Measurements from ENCODE around the gene CYP26B1. TPM values are rescaled to one million over a fixed set of nuclear protein-coding genes. Genes with fewer than 3 reads are reported as not detected.
A peak's percentile ranks its signal among the peaks of the same experiment; 100 is the strongest.

Gene CYP26B1
- total RNA-seq, 6 experiments from 2014 or later = 0.81 to 4.0 (median 1.8) TPM

DNA sequence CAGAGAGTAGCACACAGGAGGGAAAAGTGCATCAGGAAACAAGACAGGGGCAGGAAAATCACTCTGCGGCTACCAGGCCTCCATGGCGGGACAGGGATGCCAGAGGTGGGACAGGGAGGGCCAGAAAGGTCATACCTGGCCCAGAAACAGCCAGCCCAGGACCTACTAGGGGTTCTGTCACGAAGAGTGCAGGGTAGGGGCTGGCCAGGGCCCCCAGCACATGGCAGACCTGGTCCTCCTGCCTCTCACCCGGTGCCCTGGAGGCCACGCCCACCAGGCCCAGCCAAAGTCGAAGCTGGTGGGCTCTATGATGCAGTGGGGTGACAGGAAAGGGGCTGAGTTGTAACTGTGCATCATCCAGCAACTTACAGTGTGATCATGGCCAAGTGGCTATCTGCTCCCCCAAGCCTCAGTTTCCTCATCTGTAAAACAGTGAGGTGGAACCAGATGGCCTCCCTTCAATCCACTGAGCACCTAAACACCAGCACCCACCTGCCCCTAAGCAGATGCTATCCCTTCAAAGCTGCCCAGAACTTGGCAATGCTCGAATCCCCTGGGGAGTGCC, 10.6 kb downstream of the CYP26B1 start:
- Histone ChIP-seq H3K27ac (no peak overlapping the region), H3K4me3 (no peak overlapping the region), H3K9me3 (no peaks in the 10 kb centered on the region), H3K4me1 (peaks cover 0 to 13% (median 4%) of the 10 kb centered on the region in 4 donors), H3K27me3 (no peaks in the 10 kb centered on the region), H3K36me3 (no peaks in the 10 kb centered on the region)
- no peak for ATAC-seq
- TF ChIP-seq CTCF (IDR thresholded peaks at IDR 0.05) (no peak), POLR2A (IDR thresholded peaks at IDR 0.05) (no peak)
- peak in 1 of 3 donors; percentile 24 for DNase-seq
- intact Hi-C loops (cut with DNase I) = no loop called here
- WGBS (ENCODE audit: insufficient coverage, low coverage, low lambda C conversion rate, missing lambda C conversion rate) = no CpG with 5 or more reads among the region's 7 CpGs

DNA sequence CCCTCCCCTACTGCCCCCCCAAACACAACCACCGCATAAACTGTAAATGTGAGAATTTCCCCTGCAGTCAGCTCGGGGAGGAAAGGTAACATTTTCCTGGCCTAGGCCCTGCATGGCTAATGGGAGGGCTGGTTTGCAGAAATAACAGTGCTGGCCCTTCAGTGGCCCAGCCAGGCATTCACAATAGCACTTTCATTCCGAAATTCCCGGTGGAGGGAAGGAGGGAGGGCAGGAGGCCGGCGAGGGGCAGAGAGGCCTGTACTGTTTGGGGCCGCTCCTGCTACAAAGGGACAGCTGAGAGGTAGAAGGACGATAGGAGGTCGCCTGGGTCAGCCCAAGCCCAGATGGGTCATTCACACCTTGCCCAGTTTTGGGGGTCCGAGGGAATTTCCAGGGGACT, 11.3 kb downstream of the CYP26B1 start:
- Histone ChIP-seq H3K36me3 (no peaks in the 10 kb centered on the region), H3K27ac (no peak overlapping the region), H3K4me1 (peaks cover 0 to 13% (median 4%) of the 10 kb centered on the region in 4 donors), H3K9me3 (no peaks in the 10 kb centered on the region), H3K27me3 (no peaks in the 10 kb centered on the region), H3K4me3 (no peak overlapping the region)
- ATAC-seq = no peak
- intact Hi-C loops (cut with DNase I) = no loop called here
- WGBS (ENCODE audit: insufficient coverage, low coverage, low lambda C conversion rate, missing lambda C conversion rate) = 70% methylated on average over 2 of the region's 10 CpGs
- TF ChIP-seq POLR2A (IDR thresholded peaks at IDR 0.05) (no peak), CTCF (IDR thresholded peaks at IDR 0.05) (no peak)
- peak in 1 of 3 donors; percentile 19 for DNase-seq

DNA sequence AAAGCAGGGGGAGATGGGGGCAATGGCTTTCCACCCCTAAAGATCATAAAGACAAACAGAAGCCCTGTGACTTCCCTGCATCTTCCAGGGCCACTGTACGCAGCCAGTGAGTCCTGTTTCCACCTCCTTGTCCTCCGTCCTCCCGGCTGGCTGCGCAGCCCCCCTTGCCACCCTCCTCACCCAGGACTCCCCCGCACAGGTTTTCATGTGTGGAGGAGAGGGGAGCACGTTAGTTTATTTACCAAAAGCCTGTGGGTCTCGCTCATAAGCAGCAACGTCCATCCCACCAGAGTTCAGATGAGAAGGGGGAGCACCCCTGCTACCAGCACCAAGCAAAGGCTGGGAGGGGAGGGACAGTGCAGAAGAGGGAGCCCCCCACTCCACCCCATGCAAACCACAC, 11.7 kb downstream of the CYP26B1 start:
- intact Hi-C loops (cut with DNase I) = no loop called here
- WGBS (ENCODE audit: insufficient coverage, low coverage, low lambda C conversion rate, missing lambda C conversion rate) = 55% methylated on average over 4 of the region's 8 CpGs

DNA sequence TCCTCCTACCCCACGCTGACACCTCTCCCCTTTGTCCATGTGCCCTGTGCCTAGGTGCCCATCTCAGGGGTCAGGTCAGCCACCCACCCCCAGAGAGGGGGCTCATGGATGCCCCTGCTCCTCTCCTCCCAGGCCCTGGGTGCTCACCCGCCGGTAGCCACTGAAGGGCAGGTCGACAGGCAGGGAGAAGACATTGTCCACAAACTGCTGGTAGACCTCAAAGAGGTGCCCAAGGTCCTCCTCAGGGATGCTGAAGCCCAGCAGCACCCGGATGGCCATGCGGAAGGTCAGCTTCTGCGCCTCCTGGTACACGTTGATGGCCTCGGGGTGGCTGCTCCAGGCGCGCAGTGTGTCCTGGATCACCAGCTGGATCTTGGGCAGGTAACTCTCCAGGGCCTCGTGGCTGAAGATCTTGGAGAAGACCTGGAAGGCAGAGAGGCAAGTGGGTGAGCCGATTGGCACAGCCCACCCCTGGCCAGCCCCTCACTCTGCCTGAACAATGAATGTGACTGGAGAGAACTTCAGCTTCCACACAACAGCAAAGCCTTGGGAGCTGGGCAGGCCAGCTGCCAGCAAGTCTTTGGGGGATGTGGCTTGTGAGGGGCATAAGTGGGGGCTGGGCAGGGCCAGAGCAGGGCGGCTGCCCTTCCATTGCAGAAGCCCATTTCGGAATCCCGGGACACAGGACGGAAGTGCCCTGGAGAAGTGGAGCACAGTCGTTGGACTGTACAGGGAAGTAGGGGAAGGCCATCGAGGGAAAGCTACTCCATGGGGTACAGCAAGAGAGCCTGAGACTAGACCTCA, 12.5 kb downstream of the CYP26B1 start:
- TF ChIP-seq CTCF (IDR thresholded peaks at IDR 0.05) = no peak
- no peak for TF ChIP-seq POLR2A (IDR thresholded peaks at IDR 0.05)
- intact Hi-C loops (cut with DNase I) = no loop called here

More for the DNA sequence above, 11.7 kb downstream of the CYP26B1 start:
- ATAC-seq (no peak), DNase-seq (peak in 1 of 3 donors; percentile 20)
- peaks cover 0 to 13% (median 4%) of the 10 kb centered on the region in 4 donors for H3K4me1 ChIP-seq
- H3K9me3 ChIP-seq = no peaks in the 10 kb centered on the region
- no peaks in the 10 kb centered on the region for H3K27me3 ChIP-seq
- no peak overlapping the region for H3K27ac ChIP-seq
- TF ChIP-seq CTCF (IDR thresholded peaks at IDR 0.05) = no peak
- no peak for TF ChIP-seq POLR2A (IDR thresholded peaks at IDR 0.05)
- H3K4me3 ChIP-seq = no peak overlapping the region
- H3K36me3 ChIP-seq = no peaks in the 10 kb centered on the region

More for the DNA sequence above, 12.5 kb downstream of the CYP26B1 start:
- ATAC-seq (no peak), DNase-seq (peak in 2 of 3 donors; percentile 13 to 49)
- Histone ChIP-seq H3K4me3 (no peak overlapping the region), H3K27me3 (no peaks in the 10 kb centered on the region), H3K36me3 (no peaks in the 10 kb centered on the region), H3K27ac (no peak overlapping the region), H3K4me1 (peaks cover 0 to 13% (median 4%) of the 10 kb centered on the region in 4 donors), H3K9me3 (no peaks in the 10 kb centered on the region)
- 77% methylated on average over 3 of the region's 19 CpGs for WGBS (ENCODE audit: insufficient coverage, low coverage, low lambda C conversion rate, missing lambda C conversion rate)
